Medulla oblongata (tissue), 1 donor: ENCODE results near the gene CCDC121.
"Not testable (repeated sequence)": the region's sequence is repeated elsewhere in the genome, so short reads cannot be mapped to it uniquely, and the experiment has no call there.

ENCODE experiments used
- DNase-seq: peaks from one replicate; pipeline ENCODE4 v3.0.0-alpha.2; 2015; ENCODE audit errors: extremely low spot score

The CCDC121 gene

DNA sequence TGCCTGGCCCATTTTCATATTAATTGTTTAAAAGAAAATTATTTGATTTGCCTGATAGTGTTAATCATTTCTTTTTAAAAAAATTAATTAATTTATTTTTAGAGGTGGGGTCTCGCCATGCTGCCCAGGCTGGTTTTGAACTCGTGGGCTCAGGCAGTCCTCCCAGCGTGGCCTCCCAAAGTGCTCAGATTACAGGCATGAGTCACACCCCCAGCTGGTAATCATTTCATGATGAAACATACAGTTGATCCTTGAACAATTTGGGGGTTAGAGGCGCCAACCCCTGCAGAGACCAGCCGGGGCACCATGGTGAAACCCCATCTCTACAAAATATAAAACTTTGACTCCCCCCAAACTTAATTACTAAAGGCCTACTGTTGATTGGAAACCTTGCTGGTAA, 8.0 kb upstream of the CCDC121 start:
- DNase-seq: no peak

DNA sequence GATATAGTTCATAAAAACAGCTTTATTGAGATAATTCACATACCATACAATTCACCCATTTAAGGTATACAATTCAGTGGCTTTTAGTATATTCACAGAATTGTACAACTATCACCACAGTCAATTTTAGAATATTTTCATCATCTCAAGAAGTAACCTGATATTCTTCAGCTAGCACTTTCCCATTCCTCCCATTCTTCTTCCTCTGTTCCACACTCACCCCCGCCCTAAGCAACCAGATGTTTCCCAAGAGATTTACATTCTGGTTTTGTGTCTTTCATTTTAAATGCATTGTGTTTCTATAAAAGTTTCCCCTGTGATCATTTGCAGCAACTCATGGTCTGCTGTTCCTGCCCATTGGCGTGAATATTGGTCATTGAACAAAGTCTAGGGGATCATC, 5.5 kb upstream of the CCDC121 start:
- no peak for DNase-seq

DNA sequence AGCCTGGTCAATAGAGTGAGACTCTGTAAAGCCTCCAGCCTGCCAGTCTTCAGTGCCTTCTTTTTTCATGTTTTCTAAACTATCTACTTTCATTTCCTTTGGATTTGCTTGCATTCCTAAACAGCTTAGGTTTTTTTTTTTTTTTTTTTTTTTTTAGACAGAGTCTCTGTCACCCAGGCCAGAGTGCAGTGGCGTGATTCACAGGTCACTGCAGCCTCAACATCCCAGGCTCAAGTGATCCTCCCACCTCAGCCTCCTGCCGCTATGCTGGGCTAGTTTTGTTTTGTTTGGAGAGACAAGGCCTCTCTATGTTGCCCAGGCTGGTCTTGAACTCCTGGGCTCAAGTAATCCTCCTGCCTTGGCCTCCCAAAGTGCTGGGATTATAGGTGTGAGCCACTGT, 1.4 kb upstream of the CCDC121 start:
- not testable (repeated sequence) for DNase-seq

DNA sequence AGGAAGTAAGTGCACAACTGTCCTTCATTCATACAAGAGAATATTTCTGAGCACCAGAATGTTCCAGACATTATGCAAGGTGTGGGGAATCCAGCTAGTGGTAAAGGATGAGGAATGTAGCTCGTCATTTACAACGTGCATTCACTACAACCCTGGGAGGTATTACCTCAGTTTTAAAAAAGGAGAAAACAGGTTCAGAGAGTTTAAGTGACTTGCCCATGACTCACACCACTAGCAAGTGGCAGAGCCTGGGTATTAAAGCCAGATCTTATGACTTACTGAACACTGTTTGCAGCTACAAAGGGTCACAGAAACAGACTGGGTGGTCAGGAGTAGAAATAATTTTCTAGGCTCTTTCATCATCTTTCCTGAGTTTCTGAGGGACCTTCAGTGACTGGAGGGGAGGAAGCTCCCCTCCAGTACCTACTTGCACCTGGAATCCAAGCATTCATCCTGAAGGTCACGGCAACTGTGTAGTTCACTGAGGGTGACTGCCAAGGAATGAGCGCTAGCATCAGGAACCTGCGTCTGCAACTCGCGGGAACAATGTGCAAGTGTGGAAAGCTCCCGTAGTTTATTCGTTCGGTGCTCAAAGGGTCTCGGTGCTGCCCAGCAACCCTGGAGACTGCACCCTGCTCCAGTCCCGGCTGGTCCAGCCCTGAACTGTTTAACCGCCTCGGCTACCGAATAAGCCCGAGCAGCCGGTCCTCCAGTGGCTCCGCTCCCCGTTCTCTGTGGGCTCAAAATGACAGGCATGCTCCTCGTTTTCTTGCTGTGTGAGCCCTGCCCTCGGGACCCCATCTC, 647 bp downstream of the CCDC121 start:
- DNase-seq: peak; percentile 28

DNA sequence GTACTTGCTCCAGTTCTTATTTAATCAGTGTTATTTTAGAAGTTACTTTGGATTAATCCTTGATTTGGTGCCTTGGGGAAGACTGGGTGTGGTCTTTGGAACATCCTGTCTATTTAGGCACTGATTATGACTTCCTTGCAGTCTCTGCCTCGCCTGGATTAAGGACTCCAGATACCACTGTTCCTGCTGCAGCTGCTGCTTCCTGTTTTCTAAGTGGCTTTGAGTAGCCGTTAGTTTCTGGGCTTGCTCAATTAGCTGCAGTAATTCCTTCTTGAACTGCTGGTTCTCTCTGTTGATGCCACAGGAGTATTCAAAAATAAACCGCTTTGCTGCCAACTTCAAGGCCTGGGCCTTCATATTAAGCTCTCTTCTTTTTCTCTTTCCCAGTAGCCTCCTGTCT, 1.9 kb downstream of the CCDC121 start:
- peak; percentile 26 for DNase-seq

DNA sequence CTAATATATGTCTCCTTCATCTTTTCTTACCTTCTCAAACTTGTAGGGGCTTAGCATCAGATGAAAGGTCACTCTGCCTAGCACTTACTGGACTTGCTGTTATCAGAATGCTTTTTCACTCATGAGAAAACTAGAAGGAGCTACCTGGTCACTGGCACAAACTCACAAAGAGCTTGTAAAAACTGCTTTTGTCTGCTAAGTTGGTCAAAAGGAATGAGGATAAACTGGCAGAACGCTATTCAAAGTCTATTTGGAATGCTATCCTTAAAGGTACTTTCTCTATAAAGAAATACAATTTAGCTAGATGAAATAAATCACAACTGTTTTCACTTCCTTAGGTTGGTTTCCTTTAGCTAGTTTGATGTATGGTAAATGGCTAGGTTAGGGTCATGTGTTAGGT, 2.5 kb downstream of the CCDC121 start:
- not testable (repeated sequence) for DNase-seq

DNA sequence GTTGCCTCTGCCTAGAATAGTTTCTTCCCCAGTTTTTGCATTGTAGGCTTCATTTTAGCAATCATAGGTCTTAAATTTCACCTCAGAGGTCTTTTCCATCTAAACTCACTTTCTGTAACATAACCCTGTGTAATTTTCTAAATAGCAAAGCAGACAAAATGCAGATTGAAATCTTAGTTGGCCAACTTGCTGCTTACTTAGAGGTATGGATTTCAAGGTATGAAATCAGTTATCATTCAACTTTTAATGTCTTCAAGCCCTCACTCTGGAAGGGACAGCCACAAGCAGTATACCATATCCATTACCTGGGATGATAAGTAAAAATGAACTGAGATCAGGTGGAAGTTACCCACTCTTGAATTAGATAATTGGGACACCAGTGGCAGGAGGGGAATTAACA, 3.9 kb downstream of the CCDC121 start:
- no peak for DNase-seq

DNA sequence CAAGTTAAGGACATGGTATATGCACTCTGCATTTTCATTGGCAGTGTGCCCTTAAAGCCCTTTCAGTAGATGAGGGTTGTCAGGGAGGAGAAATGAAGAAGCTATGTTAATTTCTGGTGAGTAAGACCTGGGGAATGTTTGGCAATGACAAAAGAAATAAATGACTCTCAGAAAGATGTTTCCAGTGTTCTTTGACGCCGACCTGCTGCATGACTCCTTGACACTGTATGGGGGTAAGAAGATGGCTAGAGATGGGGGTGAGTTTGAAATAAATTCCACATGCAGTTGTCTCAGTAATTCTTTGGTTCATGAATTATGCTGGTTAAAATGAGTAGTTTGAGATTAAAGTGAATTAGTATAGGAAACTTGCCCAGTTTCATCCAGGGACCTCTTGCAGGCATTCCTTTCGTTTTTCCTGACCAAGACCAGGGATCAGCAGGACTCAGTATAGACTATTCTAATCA, 5.9 kb downstream of the CCDC121 start:
- no peak for DNase-seq

DNA sequence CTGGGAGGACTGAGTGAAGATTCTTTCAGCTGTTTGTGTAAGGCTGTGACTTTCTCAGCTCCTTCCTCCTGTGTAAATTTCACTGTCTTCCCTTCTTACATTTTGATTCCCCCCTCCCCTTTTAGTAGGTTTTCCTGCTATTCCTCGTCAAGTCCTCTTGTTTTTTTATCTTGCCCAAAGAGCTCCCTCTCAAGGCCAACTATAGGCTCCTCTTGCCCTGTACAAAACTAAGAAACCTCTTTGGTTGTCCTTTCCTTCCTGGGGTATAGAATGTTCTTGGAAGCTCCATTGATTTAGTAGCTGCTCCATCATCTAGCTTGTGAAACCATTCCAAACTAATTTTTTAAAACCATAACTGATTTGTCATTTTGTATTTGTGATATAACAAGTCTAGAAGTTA, 7.3 kb downstream of the CCDC121 start:
- DNase-seq: no peak

DNA sequence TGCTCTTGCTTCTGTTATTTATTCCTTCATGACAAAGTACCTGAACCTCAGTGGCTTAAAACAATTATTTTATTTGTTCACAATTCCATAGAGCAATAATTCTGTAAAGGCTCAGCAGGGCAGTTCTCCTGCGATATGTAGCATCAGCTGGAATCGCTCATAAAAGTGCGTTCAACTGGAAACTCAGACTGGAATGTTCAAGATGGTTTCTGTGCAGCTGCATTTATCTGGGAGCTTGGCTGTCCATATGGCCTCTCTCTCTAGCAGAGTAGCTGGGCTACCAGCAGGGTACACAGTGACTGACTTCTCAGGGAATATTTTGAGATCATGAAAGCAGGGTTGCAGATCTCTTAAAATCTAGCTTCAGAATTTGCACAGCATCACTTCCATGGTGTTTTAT, 13.5 kb downstream of the CCDC121 start:
- DNase-seq: no peak

DNA sequence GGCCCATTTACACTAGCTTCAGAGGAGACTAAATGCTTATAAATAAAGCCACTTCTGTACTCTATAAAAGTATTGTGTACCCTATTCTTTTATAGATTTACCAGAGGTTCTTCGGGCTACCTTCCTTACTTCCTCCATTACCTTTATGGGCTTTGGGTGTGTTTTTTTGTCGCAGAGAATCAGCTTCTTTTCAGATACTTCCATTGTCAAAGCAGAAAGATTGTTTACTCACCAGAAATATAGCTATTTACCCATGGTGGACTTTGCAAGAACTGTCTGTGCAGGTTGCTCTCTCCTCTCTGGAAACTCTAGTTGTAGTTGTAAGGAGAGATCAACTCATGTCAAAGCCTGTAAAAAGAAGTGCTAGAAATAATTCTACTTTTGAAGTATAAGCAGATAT, 14.8 kb downstream of the CCDC121 start:
- no peak for DNase-seq

DNA sequence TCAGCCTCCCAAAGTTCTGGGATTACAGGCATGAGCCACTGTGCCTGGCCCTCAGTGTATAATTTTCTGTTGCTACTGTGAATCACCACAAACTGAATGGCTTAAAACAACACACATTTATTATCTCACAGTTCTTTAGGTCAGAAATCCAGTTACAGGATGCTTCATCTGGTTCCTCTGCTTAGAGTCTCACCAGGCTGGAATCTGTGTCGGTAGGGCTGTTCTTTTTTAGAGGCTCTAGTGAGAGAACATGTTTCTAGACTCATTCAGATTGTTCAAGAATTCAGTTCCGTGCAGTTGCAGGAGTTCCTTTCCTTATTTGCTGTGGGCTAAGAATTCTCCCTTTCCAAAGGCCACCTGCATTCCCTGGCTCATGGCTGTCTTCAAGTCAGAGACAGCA, 22.2 kb downstream of the CCDC121 start:
- no peak for DNase-seq

DNA sequence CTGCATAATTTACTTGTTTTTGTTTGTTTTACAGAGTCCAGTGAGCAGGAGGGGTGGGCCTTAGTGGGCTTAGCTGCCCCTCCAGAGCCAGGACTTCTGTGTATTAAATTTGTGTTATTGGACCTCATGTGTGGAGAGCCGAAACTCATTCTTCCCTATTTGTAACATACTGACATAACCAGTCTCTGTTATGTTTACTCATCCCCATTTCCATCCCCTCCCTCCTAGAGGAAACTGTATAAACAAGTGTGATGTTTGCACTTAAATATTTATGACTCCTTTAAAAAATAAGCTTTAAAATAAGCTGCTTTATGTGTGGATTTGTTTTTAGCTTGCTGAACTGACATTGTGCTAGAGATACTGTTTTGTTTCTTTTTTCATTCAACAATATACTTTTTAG, 32.2 kb downstream of the CCDC121 start:
- DNase-seq: no peak

DNA sequence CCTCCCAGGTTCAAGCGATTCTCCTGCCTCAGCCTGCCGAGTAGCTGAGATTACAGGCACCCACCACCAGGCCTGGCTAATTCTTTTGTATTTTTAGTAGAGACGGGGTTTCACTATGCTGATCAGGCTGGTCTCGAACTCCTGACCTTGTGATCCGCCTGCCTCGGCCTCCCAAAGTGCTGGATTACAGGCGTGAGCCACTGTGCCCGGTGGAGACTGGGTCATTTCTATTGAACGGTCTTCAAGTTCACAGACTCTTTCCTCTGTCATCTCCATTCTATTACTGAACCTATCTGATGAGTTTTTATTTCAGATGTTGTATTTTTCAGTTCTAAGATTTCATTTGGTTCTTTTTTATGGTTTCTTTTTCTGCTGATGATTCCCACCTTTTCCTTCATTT, 33.4 kb downstream of the CCDC121 start:
- not testable (repeated sequence) for DNase-seq

DNA sequence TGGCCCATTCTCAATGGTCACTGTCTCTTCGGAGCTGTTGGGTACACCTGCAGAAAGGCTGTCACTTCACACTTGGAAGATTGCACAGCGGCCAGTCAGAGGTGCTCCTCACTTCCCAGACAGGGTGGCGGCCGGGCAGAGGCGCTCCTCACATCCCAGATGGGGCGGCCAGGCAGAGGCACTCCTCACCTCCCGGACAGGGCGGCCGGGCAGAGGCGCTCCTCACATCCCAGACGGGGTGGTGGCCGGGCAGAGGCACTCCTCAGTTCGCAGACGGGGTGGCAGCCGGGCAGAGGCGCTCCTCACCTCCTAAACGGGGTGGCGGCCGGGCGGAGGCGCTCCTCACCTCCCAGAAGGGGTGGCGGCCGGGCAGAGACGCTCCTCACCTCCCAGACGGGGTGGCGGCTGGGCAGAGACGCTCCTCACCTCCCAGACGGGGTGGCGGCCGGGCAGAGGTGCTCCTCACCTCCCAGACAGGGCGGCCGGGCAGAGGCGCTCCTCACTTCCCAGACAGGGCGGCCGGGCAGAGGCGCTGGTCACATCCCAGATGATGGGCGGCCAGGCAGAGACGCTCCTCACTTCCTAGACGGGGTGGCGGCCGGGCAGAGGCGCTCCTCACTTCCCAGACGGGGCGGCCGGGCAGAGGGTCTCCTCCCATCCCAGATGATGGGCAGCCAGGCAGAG, 34.6 kb downstream of the CCDC121 start:
- DNase-seq: not testable (repeated sequence)

DNA sequence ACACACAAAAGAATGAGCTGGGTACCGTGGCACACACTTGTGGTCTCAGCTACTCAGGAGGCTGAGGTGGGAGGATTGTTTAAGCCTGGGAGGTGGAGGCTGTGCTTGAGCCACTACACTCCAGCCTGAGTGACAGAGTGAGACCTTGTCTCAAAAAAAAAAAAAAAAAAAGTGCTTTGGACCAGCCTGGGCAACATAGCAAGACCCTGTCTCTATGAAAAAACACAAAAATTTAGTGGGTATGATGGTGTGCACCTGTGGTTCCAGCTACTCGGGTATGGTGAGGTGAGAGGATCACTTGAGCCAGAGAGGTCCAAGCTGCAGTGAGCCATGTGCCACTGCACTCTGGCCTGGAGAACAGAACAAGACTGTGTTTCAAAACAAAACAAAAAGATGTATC, 35.6 kb downstream of the CCDC121 start:
- no peak for DNase-seq

DNA sequence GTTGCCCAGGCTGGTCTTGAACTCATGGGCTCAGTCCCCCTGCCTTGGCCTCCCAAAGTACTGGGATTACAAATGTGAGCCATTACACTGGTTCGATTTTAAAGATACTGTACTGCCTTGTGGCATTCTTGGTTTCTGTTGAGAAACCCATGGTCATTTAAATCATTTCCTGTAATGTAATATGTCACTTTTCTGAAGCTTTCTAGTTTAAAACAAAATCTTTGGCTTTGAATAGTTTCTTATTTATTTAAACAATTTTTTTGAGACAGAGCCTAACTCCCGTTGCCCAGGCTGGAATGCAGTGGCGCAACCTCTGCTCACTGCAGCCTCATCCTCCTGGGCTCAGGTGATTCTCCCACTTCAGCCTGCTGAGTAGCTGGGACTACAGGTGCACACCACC, 37.1 kb downstream of the CCDC121 start:
- no peak for DNase-seq

DNA sequence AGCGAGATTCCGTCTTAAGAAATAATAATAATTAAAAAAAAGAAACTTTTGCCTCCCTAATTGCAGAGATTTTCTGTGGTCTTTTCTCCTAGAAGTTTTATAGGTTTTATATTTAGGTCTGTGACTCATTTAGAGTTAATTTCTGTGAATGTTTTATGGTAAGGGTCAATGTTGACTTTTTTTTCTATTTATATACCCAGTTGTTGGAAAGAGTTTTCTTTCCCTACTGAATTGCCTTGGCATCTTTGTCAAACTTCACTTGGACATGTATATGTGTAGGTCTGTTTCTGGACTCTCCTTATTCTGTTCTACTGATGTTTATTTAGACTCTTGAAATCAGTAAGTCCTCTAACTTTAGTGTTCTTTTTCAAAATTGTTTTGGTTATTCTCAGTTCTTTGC, 40.5 kb downstream of the CCDC121 start:
- DNase-seq: no peak

DNA sequence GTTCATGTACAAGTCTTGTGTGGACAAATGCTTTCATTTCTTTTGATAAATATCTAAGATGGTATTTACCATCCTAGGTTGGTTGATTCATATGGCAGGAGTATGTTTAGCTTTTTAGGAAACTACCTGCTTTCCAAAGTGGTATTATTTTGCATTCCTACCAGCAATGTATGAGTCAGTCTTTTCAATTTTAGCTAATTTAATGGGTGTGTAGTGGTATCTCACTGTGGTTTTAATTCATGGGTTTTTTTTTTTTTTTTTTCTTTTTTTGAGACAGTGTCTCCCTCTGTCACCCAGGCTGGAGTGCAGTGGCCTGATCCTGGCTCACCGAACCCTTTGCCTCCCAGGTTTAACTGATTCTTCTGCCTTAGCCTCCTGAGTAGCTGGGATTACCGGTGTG, 41.8 kb downstream of the CCDC121 start:
- no peak for DNase-seq

DNA sequence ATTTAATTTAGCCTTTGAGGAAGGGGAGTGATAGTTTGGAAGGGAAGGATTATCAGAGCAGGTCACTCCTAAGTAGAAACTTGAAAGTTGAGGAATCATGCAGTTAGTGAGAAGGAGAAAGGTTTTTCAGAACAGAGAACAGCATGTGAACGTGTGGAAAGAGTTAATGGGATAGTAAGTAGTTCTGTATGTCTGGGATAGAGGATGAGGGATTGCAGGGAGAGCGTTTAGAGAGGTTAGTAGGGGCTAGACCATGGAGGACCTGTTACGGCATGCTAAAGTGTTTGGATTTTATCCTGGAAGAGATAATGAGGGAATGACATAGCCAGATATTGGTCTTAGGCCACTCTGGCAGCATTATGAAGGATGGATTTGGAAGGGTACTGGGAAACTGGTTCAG, 44.2 kb downstream of the CCDC121 start:
- no peak for DNase-seq

DNA sequence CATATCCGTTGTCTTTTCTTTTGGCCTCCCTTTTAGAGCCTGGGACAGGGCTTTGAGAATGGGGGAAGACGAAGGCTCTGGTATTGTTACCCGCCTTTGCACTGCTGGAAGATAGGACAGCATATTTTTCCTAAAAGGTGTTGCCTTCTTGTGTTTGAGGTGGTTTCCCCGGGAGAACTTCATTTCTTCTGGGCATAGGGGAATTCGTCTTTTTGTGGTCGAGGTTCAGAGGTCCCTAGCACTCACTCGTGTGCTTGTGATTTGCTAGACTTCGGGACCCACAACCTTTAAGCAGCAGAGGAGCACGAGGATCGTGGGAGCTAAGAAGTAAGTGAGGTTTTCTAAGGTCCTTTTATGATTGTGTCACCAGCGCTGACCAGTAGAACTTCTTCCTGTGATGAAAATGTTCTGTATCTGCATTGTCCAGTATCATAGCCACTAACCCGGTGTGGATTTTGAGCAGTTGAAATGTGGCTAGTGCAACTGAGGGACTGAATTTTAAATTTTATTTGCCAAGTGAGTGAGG, 45.4 kb downstream of the CCDC121 start:
- DNase-seq: peak; percentile 3

DNA sequence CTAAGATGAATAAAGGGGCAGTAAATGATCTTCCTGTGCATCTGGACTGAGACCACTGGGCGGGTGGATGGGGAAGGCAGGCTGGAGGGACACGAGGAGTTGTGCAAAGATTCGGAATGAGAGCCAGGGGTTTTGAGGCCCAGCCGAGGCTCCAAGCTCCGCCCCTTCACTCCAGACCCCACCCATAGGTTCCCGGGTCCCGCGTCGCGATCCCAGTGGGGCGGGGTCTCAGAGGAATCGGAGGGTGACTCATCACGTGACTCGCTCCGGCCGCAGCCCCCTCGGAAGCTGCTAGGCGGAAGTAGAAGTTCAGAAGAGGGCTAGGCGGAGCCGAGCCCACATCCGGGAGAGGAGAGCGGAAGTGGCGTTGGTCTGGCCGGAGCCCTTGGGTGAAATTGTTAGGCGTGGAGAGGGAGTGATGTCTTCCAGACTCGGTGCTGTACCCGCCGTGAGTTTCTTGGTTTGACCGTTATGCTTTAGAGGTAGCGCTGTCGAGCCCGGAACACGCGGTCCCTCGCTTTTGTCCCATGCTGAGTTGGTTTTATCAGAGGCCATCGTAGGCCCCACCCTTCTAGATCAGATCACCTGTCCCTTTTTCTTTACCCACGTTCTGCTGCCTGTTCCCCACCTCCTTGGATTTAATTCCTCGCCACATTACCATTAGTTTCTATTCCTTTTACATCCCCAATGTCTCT, 46.0 kb downstream of the CCDC121 start, which contains the start of gene ZNF512:
Gene ZNF512 (plus strand): TSS at position 348 of the 695 bp plus-strand sequence. CDS start 71 bp downstream, at position 419.
- peak; percentile 91 for DNase-seq
